GM12865 (cell line): ENCODE results near the gene PHAF1.

Experiments used
- DNase-seq: peaks from one replicate; pipeline ENCODE4 v3.0.0; 2010; ENCODE audit warnings: low read depth
- H3K4me3 ChIP-seq: 2 replicates; pipeline ENCODE4 v1.5.1; 2011; ENCODE audit warnings: mild to moderate bottlenecking, low read depth, low read length, control low read depth
- TF ChIP-seq, protein P1 (sequence below): IDR thresholded peaks from 2 replicates; pipeline ENCODE4 v1.5.1; 2011; ENCODE audit warnings: low read length, control low read depth, low read depth, inconsistent platforms; ENCODE audit not compliant: insufficient read depth; ENCODE audit errors: missing control alignments

PHAF1 gene

GRCh38 chr16:67184453-67184994 is 74.8 kb downstream of the PHAF1 start:
- TF ChIP-seq, protein P1, sequence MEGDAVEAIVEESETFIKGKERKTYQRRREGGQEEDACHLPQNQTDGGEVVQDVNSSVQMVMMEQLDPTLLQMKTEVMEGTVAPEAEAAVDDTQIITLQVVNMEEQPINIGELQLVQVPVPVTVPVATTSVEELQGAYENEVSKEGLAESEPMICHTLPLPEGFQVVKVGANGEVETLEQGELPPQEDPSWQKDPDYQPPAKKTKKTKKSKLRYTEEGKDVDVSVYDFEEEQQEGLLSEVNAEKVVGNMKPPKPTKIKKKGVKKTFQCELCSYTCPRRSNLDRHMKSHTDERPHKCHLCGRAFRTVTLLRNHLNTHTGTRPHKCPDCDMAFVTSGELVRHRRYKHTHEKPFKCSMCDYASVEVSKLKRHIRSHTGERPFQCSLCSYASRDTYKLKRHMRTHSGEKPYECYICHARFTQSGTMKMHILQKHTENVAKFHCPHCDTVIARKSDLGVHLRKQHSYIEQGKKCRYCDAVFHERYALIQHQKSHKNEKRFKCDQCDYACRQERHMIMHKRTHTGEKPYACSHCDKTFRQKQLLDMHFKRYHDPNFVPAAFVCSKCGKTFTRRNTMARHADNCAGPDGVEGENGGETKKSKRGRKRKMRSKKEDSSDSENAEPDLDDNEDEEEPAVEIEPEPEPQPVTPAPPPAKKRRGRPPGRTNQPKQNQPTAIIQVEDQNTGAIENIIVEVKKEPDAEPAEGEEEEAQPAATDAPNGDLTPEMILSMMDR, result no peak
- peak overlapping the region; percentile 75 for H3K4me3 ChIP-seq
- no peak for DNase-seq

- H3K4me3 ChIP-seq, result no peak overlapping the region
- DNase-seq, result peak; percentile 86
- TF ChIP-seq, protein P1, result peak; percentile 86
These were observed 75.4 kb downstream of the PHAF1 start for GRCh38 chr16:67184995-67185650.

- TF ChIP-seq, protein P1, result no peak
- no peak for DNase-seq
- H3K4me3 ChIP-seq, result no peak overlapping the region
These were observed 76.0 kb downstream of the PHAF1 start for GRCh38 chr16:67185651-67186134.

DNA sequence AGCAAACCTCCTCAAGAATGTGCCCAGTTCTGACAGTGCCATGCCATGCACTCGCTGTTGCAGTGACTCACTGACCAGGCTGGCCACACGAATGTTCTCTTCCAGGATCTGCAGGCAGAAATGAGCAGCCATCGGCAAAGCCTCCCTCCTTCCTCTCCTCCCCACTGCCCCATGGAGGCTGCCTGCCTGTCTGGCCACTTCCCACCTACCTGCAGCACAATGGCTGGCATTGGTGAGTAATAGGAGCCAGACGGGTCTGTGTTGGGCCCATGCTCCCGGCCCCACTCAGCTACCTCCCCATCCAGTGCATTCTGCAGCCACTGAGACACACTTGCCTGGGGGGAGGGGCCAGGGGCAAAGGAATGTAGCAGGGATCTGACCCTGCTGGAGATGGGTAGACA is 76.8 kb downstream of the PHAF1 start:
- DNase-seq, result no peak
- no peak overlapping the region for H3K4me3 ChIP-seq
- TF ChIP-seq, protein P1, result no peak

GRCh38 chr16:67187175-67187890 is 77.6 kb downstream of the PHAF1 start:
- TF ChIP-seq, protein P1, result no peak
- DNase-seq, result no peak
- H3K4me3 ChIP-seq, result no peak overlapping the region

DNA sequence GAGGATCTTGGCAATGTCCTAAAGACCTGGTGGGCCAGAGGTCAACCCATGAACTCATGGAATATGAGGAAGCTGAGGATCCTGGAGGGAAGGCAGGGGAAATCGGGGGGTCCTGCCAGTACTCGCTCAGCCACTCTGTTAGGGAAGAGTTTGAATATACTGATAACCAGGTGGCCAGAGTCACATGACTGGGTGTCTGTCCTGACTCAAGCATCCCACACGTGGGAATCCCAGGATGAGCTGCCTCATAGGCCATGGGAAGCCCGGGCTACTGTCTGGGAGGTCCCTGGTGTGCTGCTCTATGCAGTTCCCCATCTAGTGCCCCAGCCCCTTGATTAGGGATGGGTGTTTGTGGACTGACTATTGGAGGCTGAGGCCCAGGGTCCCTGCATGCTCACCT is 78.6 kb downstream of the PHAF1 start:
- H3K4me3 ChIP-seq, result no peak overlapping the region
- TF ChIP-seq, protein P1, result no peak
- no peak for DNase-seq
